Measurements from ENCODE around the gene PYGL.
"Not testable (repeated sequence)": the region's sequence is repeated elsewhere in the genome, so short reads cannot be mapped to it uniquely, and the experiment has no call there.

Gene PYGL

GRCh38 chr14:50924236-50924635 lies 20.0 kb downstream of the PYGL start:
- peaks cover 0 to 7% (median 3%) of the 10 kb centered on the region in 4 donors for H3K4me1 ChIP-seq
- H3K27ac ChIP-seq, result no peak overlapping the region
- peaks cover 11 to 52% (median 42%) of the 10 kb centered on the region in 3 donors for H3K36me3 ChIP-seq
- intact Hi-C loops (cut with DNase I; ENCODE audit: low total_unique reads), result no loop called here
- H3K9me3 ChIP-seq, result no peaks in the 10 kb centered on the region
- no peak for DNase-seq
- TF ChIP-seq CTCF (IDR thresholded peaks at IDR 0.05), result no peak
- no peaks in the 10 kb centered on the region for H3K27me3 ChIP-seq
- no peak overlapping the region for H3K4me3 ChIP-seq

DNA sequence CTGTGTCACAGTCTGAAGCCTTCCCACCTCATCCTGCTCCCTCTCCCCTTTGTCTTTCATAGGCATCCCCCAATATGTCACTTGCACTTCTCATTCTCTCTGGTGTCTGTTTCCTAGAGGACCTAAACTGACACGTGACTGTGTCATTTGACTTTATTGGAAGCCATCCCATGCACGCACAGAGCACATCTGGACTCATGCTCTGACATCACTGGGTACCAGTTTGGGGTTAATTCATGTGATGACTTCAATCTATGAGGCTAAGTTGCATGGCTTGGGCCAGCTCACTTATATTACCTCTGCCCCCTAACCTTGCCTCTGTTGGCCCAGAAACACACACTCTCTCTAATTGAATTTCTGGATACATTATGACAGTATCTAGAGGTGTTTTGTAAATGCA lies 21.5 kb downstream of the PYGL start:
- no peak for TF ChIP-seq CTCF (IDR thresholded peaks at IDR 0.05)
- intact Hi-C loops (cut with DNase I; ENCODE audit: low total_unique reads), result no loop called here

GRCh38 chr14:50920482-50921230 lies 23.6 kb downstream of the PYGL start:
- H3K36me3 ChIP-seq, result peaks cover 27 to 63% (median 37%) of the 10 kb centered on the region in 3 donors

More for the DNA sequence above, 21.5 kb downstream of the PYGL start:
- H3K4me1 ChIP-seq, result peaks cover 0 to 7% (median 3%) of the 10 kb centered on the region in 4 donors
- H3K27ac ChIP-seq, result no peak overlapping the region
- no peak overlapping the region for H3K4me3 ChIP-seq
- peaks cover 5 to 45% (median 34%) of the 10 kb centered on the region in 3 donors for H3K36me3 ChIP-seq
- no peak for DNase-seq
- H3K27me3 ChIP-seq, result no peaks in the 10 kb centered on the region
- H3K9me3 ChIP-seq, result no peaks in the 10 kb centered on the region

DNA sequence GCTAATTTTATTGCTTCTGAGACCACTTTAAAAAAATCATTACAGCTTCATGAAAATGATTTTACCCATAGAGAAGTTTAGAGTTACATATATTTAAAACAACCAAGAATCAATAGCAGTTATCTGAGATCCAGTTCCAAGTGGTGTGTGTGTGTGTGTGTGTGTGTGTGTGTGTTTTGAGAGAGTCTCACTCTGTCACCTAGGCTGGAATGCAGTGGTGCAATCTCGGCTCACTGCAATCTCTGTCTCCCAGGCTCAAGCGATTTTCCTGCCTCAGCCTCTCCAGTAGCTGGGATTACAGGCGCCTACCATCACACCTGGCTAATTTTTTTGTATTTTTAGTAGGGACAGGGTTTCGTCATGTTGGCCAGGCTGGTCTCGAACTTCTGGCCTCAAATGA lies 24.8 kb downstream of the PYGL start:
- H3K4me3 ChIP-seq; H3K4me1 ChIP-seq; intact Hi-C loops (cut with DNase I; ENCODE audit: low total_unique reads); H3K27ac ChIP-seq; DNase-seq; H3K9me3 ChIP-seq; H3K27me3 ChIP-seq: not testable (repeated sequence)
- H3K36me3 ChIP-seq, result peaks cover 36 to 74% (median 49%) of the 10 kb centered on the region in 3 donors

More at GRCh38 chr14:50920482-50921230, 23.6 kb downstream of the PYGL start:
- Histone ChIP-seq H3K4me1 (peaks cover 0 to 7% (median 3%) of the 10 kb centered on the region in 4 donors), H3K4me3 (no peak overlapping the region), H3K27me3 (no peaks in the 10 kb centered on the region), H3K27ac (no peak overlapping the region), H3K9me3 (no peaks in the 10 kb centered on the region)
- intact Hi-C loops (cut with DNase I; ENCODE audit: low total_unique reads), result no loop called here
- TF ChIP-seq CTCF (IDR thresholded peaks at IDR 0.05), result no peak
- no peak for DNase-seq

DNA sequence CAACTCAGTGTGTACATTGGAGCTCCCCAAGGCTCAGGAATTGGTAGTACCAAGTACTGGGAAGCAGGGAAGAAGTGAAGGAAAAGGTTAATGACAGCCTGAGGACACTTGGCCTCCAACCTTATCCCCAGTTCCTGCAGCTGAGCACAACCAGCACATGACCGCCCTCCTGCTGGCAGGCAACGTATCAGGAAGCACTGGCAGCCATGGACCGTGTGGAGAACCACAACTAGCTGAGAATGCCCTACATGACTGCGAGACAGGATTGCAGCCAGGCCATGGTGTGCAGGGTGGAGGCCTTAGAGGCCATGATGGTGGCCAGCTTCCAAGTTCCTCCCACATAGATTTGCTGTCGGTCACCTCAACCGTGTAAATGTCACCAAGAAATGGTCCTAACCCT lies 26.8 kb downstream of the PYGL start:
- no peak for DNase-seq
- H3K9me3 ChIP-seq, result no peaks in the 10 kb centered on the region
- H3K27me3 ChIP-seq, result no peaks in the 10 kb centered on the region
- TF ChIP-seq CTCF (IDR thresholded peaks at IDR 0.05), result no peak
- H3K4me1 ChIP-seq, result peaks cover 0 to 7% (median 3%) of the 10 kb centered on the region in 4 donors
- H3K36me3 ChIP-seq, result peaks cover 50 to 80% (median 51%) of the 10 kb centered on the region in 3 donors
- no peak overlapping the region for H3K27ac ChIP-seq
- intact Hi-C loops (cut with DNase I; ENCODE audit: low total_unique reads), result no loop called here
- H3K4me3 ChIP-seq, result no peak overlapping the region

All from tibial artery (tissue), 4 donors.